Caco-2 (cell line): ENCODE results near the gene MAP3K21. TPM values are rescaled to one million over a fixed set of nuclear protein-coding genes. Genes with fewer than 3 reads are reported as not detected.

ENCODE experiments used
- BruUV-seq: library from RNA; stranded (reverse); fragments of 400-500 nt; replicated peaks from 2 replicates; lab custom pipeline; 2021; lab: Mats Ljungman, UMichigan
- CTCF ChIA-PET: fragments of 300-600 bp; sonication (Branson Sonifier 250); formaldehyde crosslinking; loops from one replicate; lab custom pipeline; 2022; ENCODE audit warnings: antibody characterized with exemption; lab: Charles Lee
- POLR2A ChIA-PET: fragments of 300-600 bp; sonication (Branson Sonifier 250); formaldehyde crosslinking; loops from one replicate; lab custom pipeline; 2022; ENCODE audit warnings: antibody characterized with exemption; lab: Charles Lee
- DNase-seq, 2 experiments: peaks; one replicate each; pipeline versions ENCODE4 v3.0.0 to v3.0.0-alpha.2; 2020 to 2022
- H3K27me3 ChIP-seq: replicated peaks from 2 replicates; pipeline ENCODE4 v1.6.0; 2011; ENCODE audit warnings: low read length; ENCODE audit not compliant: control insufficient read depth, insufficient read depth
- H3K36me3 ChIP-seq: 2 replicates; pipeline ENCODE4 v1.5.1; 2011; ENCODE audit warnings: low read length; ENCODE audit not compliant: control insufficient read depth, insufficient read depth
- H3K4me1 ChIP-seq: fragments of 250-450 bp; sonication (Bioruptor Pico); 2 replicates; pipeline ENCODE4 v1.5.1; 2020; ENCODE audit warnings: mild to moderate bottlenecking
- H3K4me3 ChIP-seq: 2 replicates; pipeline ENCODE4 v1.5.1; 2011; ENCODE audit warnings: low read depth, mild to moderate bottlenecking, control low read depth, low read length
- H3K9me3 ChIP-seq: fragments of 250-450 bp; sonication (Bioruptor Pico); 2 replicates; pipeline ENCODE4 v1.5.1; 2020; ENCODE audit warnings: mild to moderate bottlenecking, moderate library complexity
- H3K27ac Mint-ChIP-seq: one replicate; pipeline ENCODE4 v1.8.0; 2022; ENCODE audit warnings: mixed read lengths; ENCODE audit not compliant: unreplicated experiment
- H3K27me3 Mint-ChIP-seq: one replicate; pipeline ENCODE4 v1.8.0; 2022; ENCODE audit warnings: mixed read lengths; ENCODE audit not compliant: insufficient read depth, unreplicated experiment
- H3K36me3 Mint-ChIP-seq: one replicate; pipeline ENCODE4 v1.8.0; 2022; ENCODE audit warnings: mild to moderate bottlenecking, mixed read lengths; ENCODE audit not compliant: insufficient read depth, unreplicated experiment
- H3K4me1 Mint-ChIP-seq: one replicate; pipeline ENCODE4 v1.8.0; 2022; ENCODE audit warnings: low read depth, mixed read lengths; ENCODE audit not compliant: unreplicated experiment
- H3K4me3 Mint-ChIP-seq: one replicate; pipeline ENCODE4 v1.8.0; 2022; ENCODE audit warnings: mild to moderate bottlenecking, moderate library complexity, mixed read lengths; ENCODE audit not compliant: unreplicated experiment
- H3K9me3 Mint-ChIP-seq: one replicate; pipeline ENCODE4 v1.8.0; 2022; ENCODE audit warnings: mixed read lengths; ENCODE audit not compliant: unreplicated experiment
- CTCF ChIP-seq, 2 experiments: fragments of 200-600 bp in 1 of 2; IDR thresholded peaks; 1 replicate in 1 of 2; 2 replicates in 1 of 2; pipeline versions ENCODE4 v1.5.1 to v1.8.0; 2011 to 2022; ENCODE audit warnings: antibody characterized with exemption in 1 of 2, control low read depth in 1 of 2, inconsistent platforms in 1 of 2, low read depth in 1 of 2, low read length in 1 of 2, mild to moderate bottlenecking in 1 of 2, moderate library complexity in 1 of 2; ENCODE audit not compliant: insufficient read depth in 1 of 2, severe bottlenecking in 1 of 2, unreplicated experiment in 1 of 2
- intact Hi-C: fragments of 100-400 bp; cut with micrococcal nuclease; formaldehyde crosslinking; loops from one replicate; pipeline ENCODE4 v1.10.0; 2022; ENCODE audit not compliant: unreplicated experiment
- total RNA-seq: library from RNA; stranded (reverse); gene quantifications from 2 replicates; pipeline ENCODE4 v1.2.3, GENCODE V29; 2022

Gene MAP3K21
- total RNA-seq, 1 experiment from 2014 or later, result 10.4 TPM

DNA sequence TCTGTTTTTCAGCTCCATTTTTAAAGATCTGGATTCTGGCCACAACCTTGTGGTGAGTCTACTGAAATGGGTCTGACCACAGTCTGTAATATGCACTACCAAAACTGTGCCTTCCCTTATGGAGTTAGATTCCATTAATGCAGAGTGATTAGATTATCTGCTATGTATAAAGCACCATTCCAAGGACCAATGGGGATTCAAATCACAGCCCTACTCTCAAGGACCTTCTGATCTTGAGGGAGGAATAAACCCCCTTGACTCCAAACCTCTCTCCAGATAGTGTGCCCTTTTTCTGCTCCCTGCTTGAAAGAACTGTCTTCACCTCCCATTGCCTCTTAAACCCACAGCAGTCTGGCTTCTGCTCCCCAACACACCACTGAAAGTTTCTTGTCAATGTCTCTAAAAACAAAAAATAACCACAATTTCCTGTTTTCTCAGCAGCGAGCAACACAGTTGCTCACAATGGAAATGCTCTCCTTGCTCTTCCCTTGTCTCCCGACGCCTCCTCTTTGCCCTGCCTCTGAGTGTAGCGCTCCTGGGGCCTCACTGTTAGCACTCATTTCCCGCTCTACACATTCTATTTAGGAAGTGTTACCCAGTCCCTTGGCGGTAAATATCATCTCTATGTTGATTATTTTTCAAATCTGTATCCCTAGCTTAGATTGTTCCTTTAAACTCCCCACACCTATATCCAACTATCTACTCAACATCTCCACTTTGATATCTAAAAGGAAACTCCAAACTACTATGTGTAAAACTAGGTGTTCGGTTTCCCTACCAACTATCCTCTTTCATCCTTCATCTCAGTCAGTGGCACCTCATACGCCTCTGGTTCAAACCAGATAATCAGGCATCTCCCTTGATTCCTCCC is 45.6 kb upstream of the MAP3K21 start:
- no peaks in the 10 kb centered on the region for H3K36me3 ChIP-seq
- Mint-ChIP-seq H3K27me3 (no peaks in the 10 kb centered on the region), H3K27ac (no peak overlapping the region), H3K4me1 (no peaks in the 10 kb centered on the region), H3K4me3 (no peak overlapping the region), H3K9me3 (no peaks in the 10 kb centered on the region), H3K36me3 (no peaks in the 10 kb centered on the region)
- intact Hi-C loops, result no loop called here
- ChIA-PET POLR2A (no interaction called here), CTCF (no interaction called here)
- no TSS peak for BruUV-seq
- no peak for TF ChIP-seq CTCF (IDR thresholded peaks at IDR 0.05; ENCODE audit: insufficient read depth in 1 of 2, low read depth in 1 of 2, low read length in 1 of 2, severe bottlenecking in 1 of 2, unreplicated experiment in 1 of 2)
- no peaks in the 10 kb centered on the region for H3K9me3 ChIP-seq
- no peaks in the 10 kb centered on the region for H3K27me3 ChIP-seq
- no peaks in the 10 kb centered on the region for H3K4me1 ChIP-seq
- H3K4me3 ChIP-seq, result no peak overlapping the region
- DNase-seq, result no peak

DNA sequence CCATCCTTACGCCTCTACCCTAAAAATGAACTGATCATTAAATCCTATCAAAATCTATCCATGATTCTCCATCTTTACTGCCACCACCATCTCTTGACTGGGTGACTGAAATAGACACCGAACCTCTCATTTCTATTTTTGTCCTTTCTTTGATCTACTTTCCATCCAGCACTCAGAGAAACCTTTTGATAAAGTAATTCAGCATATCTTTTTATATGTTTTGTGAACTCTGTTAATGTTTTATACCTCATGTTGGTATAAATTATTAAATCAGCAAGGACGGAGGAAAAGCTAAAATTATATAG is 45.0 kb upstream of the MAP3K21 start:
- BruUV-seq, result no TSS peak
- Mint-ChIP-seq H3K27ac (no peak overlapping the region), H3K4me1 (no peaks in the 10 kb centered on the region), H3K27me3 (no peaks in the 10 kb centered on the region), H3K4me3 (no peak overlapping the region), H3K36me3 (no peaks in the 10 kb centered on the region), H3K9me3 (no peaks in the 10 kb centered on the region)
- H3K9me3 ChIP-seq, result no peaks in the 10 kb centered on the region
- intact Hi-C loops, result no loop called here
- no peaks in the 10 kb centered on the region for H3K27me3 ChIP-seq
- CTCF ChIA-PET, result no interaction called here
- no peaks in the 10 kb centered on the region for H3K4me1 ChIP-seq
- POLR2A ChIA-PET, result no interaction called here
- H3K4me3 ChIP-seq, result no peak overlapping the region
- no peaks in the 10 kb centered on the region for H3K36me3 ChIP-seq
- TF ChIP-seq CTCF (IDR thresholded peaks at IDR 0.05; ENCODE audit: insufficient read depth in 1 of 2, low read depth in 1 of 2, low read length in 1 of 2, severe bottlenecking in 1 of 2, unreplicated experiment in 1 of 2), result no peak
- DNase-seq, result no peak

DNA sequence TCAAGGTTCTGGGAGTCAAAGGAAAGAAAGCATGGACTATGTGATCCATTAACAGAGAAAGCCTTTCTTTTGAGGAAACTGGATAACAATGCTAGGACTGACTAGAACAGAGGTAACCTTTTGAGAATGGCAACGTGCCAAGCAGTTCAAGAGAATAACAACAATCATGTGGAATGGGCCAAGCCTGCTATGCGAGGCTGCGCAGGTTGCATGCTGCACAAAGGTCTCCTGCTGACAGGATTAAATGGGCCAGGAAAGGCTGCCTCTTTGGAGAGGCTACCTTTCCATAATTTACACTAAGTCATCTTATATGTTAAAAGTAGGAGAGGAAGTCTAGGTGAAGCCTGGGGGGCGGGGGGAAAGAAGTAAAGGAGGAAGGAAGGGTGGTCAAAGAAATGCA is 37.8 kb upstream of the MAP3K21 start:
- H3K36me3 Mint-ChIP-seq, result no peaks in the 10 kb centered on the region
- no peaks in the 10 kb centered on the region for H3K27me3 Mint-ChIP-seq
- no TSS peak for BruUV-seq
- H3K27ac Mint-ChIP-seq, result no peak overlapping the region
- no peak overlapping the region for H3K4me3 Mint-ChIP-seq
- no peaks in the 10 kb centered on the region for H3K9me3 ChIP-seq
- peaks cover 1% of the 10 kb centered on the region for H3K4me1 Mint-ChIP-seq
- no peaks in the 10 kb centered on the region for H3K9me3 Mint-ChIP-seq
- no peak overlapping the region for H3K4me3 ChIP-seq
- H3K4me1 ChIP-seq, result 0 out of 2 replicates have a peak, but pooled peaks cover 6% of the 10 kb centered on the region
- H3K27me3 ChIP-seq, result no peaks in the 10 kb centered on the region
- intact Hi-C loops, result no loop called here
- ChIA-PET POLR2A (no interaction called here), CTCF (no interaction called here)
- no peak for DNase-seq
- no peak for TF ChIP-seq CTCF (IDR thresholded peaks at IDR 0.05; ENCODE audit: insufficient read depth in 1 of 2, low read depth in 1 of 2, low read length in 1 of 2, severe bottlenecking in 1 of 2, unreplicated experiment in 1 of 2)
- H3K36me3 ChIP-seq, result no peaks in the 10 kb centered on the region
